Measurements from ENCODE around the gene POU2AF1.

- TF ChIP-seq CTCF (optimal IDR thresholded peaks at IDR 0.05 in 1 of 3, IDR thresholded peaks at IDR 0.05 in 1 of 3, conservative IDR thresholded peaks at IDR 0.05 in 1 of 3; ENCODE audit: extremely low read depth in 1 of 3, insufficient read depth in 2 of 3, low read length in 3 of 3): no peak
- no peak for TF ChIP-seq EZH2 (IDR thresholded peaks at IDR 0.05; ENCODE audit: low read length)
Measured at GRCh38 chr11:111336062-111336461, 43.0 kb downstream of the POU2AF1 start.

All from keratinocyte (primary cell).